ENCODE data around the gene ZNF385A.

Gene ZNF385A

GRCh38 chr12:54412348-54412747, 27.8 kb upstream of the ZNF385A start:
- H3K9me3 Mint-ChIP-seq: no peaks in the 10 kb centered on the region
- DNase-seq: no peak
- TF ChIP-seq CTCF (IDR thresholded peaks at IDR 0.05): no peak
- H3K4me1 Mint-ChIP-seq: peaks cover 43% of the 10 kb centered on the region
- peak overlapping the region; percentile 15 for H3K27ac Mint-ChIP-seq
- no peaks in the 10 kb centered on the region for H3K27me3 Mint-ChIP-seq (ENCODE audit: low read depth, poor library complexity)
- H3K4me3 Mint-ChIP-seq: no peak overlapping the region
- peaks cover 15% of the 10 kb centered on the region for H3K36me3 Mint-ChIP-seq (ENCODE audit: low read depth)

- no peak for TF ChIP-seq CTCF (IDR thresholded peaks at IDR 0.05)
- Mint-ChIP-seq H3K4me3 (no peak overlapping the region), H3K9me3 (no peaks in the 10 kb centered on the region), H3K4me1 (peaks cover 36% of the 10 kb centered on the region), H3K27me3 (ENCODE audit: low read depth, poor library complexity) (no peaks in the 10 kb centered on the region), H3K27ac (no peak overlapping the region), H3K36me3 (ENCODE audit: low read depth) (peaks cover 22% of the 10 kb centered on the region)
- DNase-seq: no peak
Measured at GRCh38 chr12:54411391-54412241, 27.1 kb upstream of the ZNF385A start.

- peaks cover 34% of the 10 kb centered on the region for H3K36me3 Mint-ChIP-seq (ENCODE audit: low read depth)
- no peaks in the 10 kb centered on the region for H3K27me3 Mint-ChIP-seq (ENCODE audit: low read depth, poor library complexity)
- TF ChIP-seq CTCF (IDR thresholded peaks at IDR 0.05): no peak
- H3K4me1 Mint-ChIP-seq: peaks cover 27% of the 10 kb centered on the region
- no peaks in the 10 kb centered on the region for H3K9me3 Mint-ChIP-seq
- no peak overlapping the region for H3K4me3 Mint-ChIP-seq
- no peak for DNase-seq
- H3K27ac Mint-ChIP-seq: no peak overlapping the region
Measured at GRCh38 chr12:54409267-54409666, 24.7 kb upstream of the ZNF385A start.

- Mint-ChIP-seq H3K4me3 (no peak overlapping the region), H3K36me3 (ENCODE audit: low read depth) (peaks cover 49% of the 10 kb centered on the region), H3K9me3 (no peaks in the 10 kb centered on the region), H3K4me1 (peaks cover 11% of the 10 kb centered on the region), H3K27ac (no peak overlapping the region), H3K27me3 (ENCODE audit: low read depth, poor library complexity) (no peaks in the 10 kb centered on the region)
- TF ChIP-seq CTCF (IDR thresholded peaks at IDR 0.05): no peak
- DNase-seq: no peak
Measured at GRCh38 chr12:54407183-54407905, 22.8 kb upstream of the ZNF385A start.

GRCh38 chr12:54405573-54405972, 21.0 kb upstream of the ZNF385A start:
- DNase-seq: no peak
- Mint-ChIP-seq H3K27me3 (ENCODE audit: low read depth, poor library complexity) (no peaks in the 10 kb centered on the region), H3K4me1 (peaks cover 8% of the 10 kb centered on the region), H3K4me3 (no peak overlapping the region), H3K27ac (no peak overlapping the region), H3K36me3 (ENCODE audit: low read depth) (peaks cover 60% of the 10 kb centered on the region), H3K9me3 (no peaks in the 10 kb centered on the region)
- no peak for TF ChIP-seq CTCF (IDR thresholded peaks at IDR 0.05)
